MCF 10A (cell line): ENCODE results near the gene GADL1. TPM values are rescaled to one million over a fixed set of nuclear protein-coding genes. Genes with fewer than 3 reads are reported as not detected.
A peak's percentile ranks its signal among the peaks of the same experiment; 100 is the strongest.

ENCODE experiments used
- BruUV-seq: library from RNA; stranded (reverse); fragments of 400-500 nt; replicated peaks from 2 replicates; lab custom pipeline; 2021; lab: Mats Ljungman, UMichigan
- CTCF ChIA-PET: fragments of 300-600 bp; sonication (Branson Sonifier 250); formaldehyde crosslinking; extraction: SDS; loops from one replicate; lab custom pipeline; 2021; ENCODE audit warnings: antibody characterized with exemption, inconsistent platforms; lab: Yijun Ruan, JAX
- POLR2A ChIA-PET: fragments of 300-600, 350-650 bp; sonication (Branson Sonifier 250); formaldehyde crosslinking; extraction: SDS; loops from one replicate; lab custom pipeline; 2020; ENCODE audit warnings: antibody characterized with exemption, inconsistent platforms; lab: Yijun Ruan, JAX
- DNase-seq: peaks from one replicate; pipeline ENCODE4 v3.0.0-alpha.2; 2018; ENCODE audit not compliant: unreplicated experiment
- H3K27ac Mint-ChIP-seq: one replicate; pipeline ENCODE4 v1.8.0; 2022; ENCODE audit warnings: mild to moderate bottlenecking, low read depth, mixed read lengths; ENCODE audit not compliant: unreplicated experiment
- H3K27me3 Mint-ChIP-seq: one replicate; pipeline ENCODE4 v1.8.0; 2022; ENCODE audit warnings: mixed read lengths; ENCODE audit not compliant: insufficient read depth, unreplicated experiment
- H3K36me3 Mint-ChIP-seq: one replicate; pipeline ENCODE4 v1.8.0; 2022; ENCODE audit warnings: mild to moderate bottlenecking, moderate library complexity, mixed read lengths; ENCODE audit not compliant: insufficient read depth, unreplicated experiment
- H3K4me1 Mint-ChIP-seq: one replicate; pipeline ENCODE4 v1.8.0; 2022; ENCODE audit warnings: mixed read lengths; ENCODE audit not compliant: insufficient read depth, unreplicated experiment
- H3K4me3 Mint-ChIP-seq: one replicate; pipeline ENCODE4 v1.8.0; 2022; ENCODE audit warnings: mild to moderate bottlenecking, moderate library complexity, mixed read lengths; ENCODE audit not compliant: unreplicated experiment
- H3K9me3 Mint-ChIP-seq: one replicate; pipeline ENCODE4 v1.8.0; 2022; ENCODE audit warnings: mixed read lengths; ENCODE audit not compliant: unreplicated experiment
- CTCF ChIP-seq: fragments of 200-600 bp; IDR thresholded peaks from one replicate; pipeline ENCODE4 v1.8.0; 2022; ENCODE audit warnings: antibody characterized with exemption, mild to moderate bottlenecking; ENCODE audit not compliant: unreplicated experiment
- intact Hi-C: fragments of 100-400 bp; cut with micrococcal nuclease; formaldehyde crosslinking; loops from 2 replicates; pipeline ENCODE4 v1.14.1; 2022
- total RNA-seq: library from RNA; stranded (reverse); gene quantifications from 2 replicates; pipeline ENCODE4 v1.2.3, GENCODE V29; 2022

GADL1 gene
- total RNA-seq, 1 experiment from 2014 or later = not detected

DNA sequence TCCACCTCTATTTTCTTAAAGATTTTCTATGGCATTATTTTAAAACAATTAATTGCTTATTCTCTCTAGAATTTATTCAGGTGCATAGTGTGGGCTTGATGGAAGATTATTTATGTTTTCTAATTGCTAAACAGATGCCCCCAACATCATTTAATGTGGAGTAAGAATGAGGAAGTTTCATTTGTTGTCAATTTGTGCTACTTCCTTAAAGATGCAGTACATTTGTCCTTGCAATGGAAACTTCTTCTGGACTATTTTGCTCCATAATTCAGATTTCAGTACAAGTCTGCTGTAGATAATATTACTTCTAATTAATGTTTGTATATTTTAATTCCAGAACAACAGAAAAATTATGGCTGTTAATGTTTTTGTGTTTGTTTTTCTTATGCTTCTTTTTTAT lies 183.3 kb downstream of the GADL1 start:
- BruUV-seq = no TSS peak
- Mint-ChIP-seq H3K36me3 (no peaks in the 10 kb centered on the region), H3K27me3 (no peaks in the 10 kb centered on the region), H3K4me3 (no peak overlapping the region), H3K4me1 (peaks cover 5% of the 10 kb centered on the region), H3K27ac (no peak overlapping the region), H3K9me3 (peaks cover 6% of the 10 kb centered on the region)
- ChIA-PET CTCF (no interaction called here), POLR2A (no interaction called here)
- no peak for DNase-seq
- intact Hi-C loops = no loop called here
- TF ChIP-seq CTCF = no peak

GRCh38 chr3:30710017-30710416 lies 184.4 kb downstream of the GADL1 start:
- ChIA-PET CTCF (no interaction called here), POLR2A (no interaction called here)
- no peaks in the 10 kb centered on the region for H3K36me3 Mint-ChIP-seq
- no peak for DNase-seq
- TF ChIP-seq CTCF = no peak
- H3K27ac Mint-ChIP-seq = no peak overlapping the region
- peaks cover 6% of the 10 kb centered on the region for H3K9me3 Mint-ChIP-seq
- no peaks in the 10 kb centered on the region for H3K27me3 Mint-ChIP-seq
- peaks cover 5% of the 10 kb centered on the region for H3K4me1 Mint-ChIP-seq
- intact Hi-C loops = no loop called here
- no peak overlapping the region for H3K4me3 Mint-ChIP-seq
- BruUV-seq = no TSS peak

DNA sequence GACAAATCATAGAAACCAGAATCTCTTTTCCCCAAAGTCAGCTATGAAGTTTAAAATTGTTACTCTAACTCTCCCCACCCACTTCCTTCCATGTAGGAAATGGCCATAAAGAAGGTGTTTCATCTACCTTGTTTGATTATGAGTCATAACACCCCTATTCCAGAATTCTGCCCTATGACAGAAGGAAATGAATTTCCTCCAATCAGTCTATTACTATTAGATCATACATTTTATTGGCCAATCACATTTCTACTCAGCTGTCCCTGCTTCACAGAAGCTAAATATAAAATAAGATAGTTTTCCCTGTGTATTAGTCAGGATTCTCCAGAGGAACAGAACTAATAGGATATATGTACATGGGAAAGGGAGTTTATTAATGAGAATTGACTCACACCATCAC lies 186.0 kb downstream of the GADL1 start:
- no peak for DNase-seq
- CTCF ChIA-PET = interaction anchor here (0.6 kb wide), 1 partner anchor 15 kb away, joined by 4 read pairs; no protein-coding TSS in a partner anchor
- TF ChIP-seq CTCF = no peak
- H3K27me3 Mint-ChIP-seq = no peaks in the 10 kb centered on the region
- H3K36me3 Mint-ChIP-seq = peaks cover 3% of the 10 kb centered on the region
- H3K4me3 Mint-ChIP-seq = no peak overlapping the region
- POLR2A ChIA-PET = interaction anchor here (1.4 kb wide), 1 partner anchor 9 kb away, joined by 3 read pairs; no protein-coding TSS in a partner anchor
- H3K4me1 Mint-ChIP-seq = peaks cover 5% of the 10 kb centered on the region
- intact Hi-C loops = no loop called here
- peak overlapping the region; percentile 33 for H3K27ac Mint-ChIP-seq
- H3K9me3 Mint-ChIP-seq = peaks cover 6% of the 10 kb centered on the region
- no TSS peak for BruUV-seq

DNA sequence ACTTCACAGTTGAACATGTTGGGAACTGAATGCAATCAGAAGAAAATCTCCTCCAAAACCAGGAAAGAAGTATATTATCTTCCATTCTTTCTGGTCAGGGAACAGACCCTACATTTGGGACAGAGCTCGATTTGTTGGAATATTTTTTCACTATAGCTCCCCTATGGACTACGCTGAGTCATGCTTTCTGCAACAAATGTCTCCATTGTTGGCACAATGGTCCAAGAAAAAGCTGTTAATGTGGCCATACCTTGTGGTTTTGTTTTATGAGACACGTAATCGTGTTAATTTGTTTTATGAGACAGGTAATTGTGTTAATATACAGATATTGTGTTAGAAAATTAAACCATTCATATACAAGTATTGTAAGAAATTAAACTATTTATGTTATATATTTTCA lies 186.6 kb downstream of the GADL1 start:
- H3K4me1 Mint-ChIP-seq = peaks cover 5% of the 10 kb centered on the region
- no peaks in the 10 kb centered on the region for H3K27me3 Mint-ChIP-seq
- BruUV-seq = no TSS peak
- CTCF ChIA-PET = no interaction called here
- peak overlapping the region; percentile 33 for H3K27ac Mint-ChIP-seq
- intact Hi-C loops = no loop called here
- POLR2A ChIA-PET = interaction anchor here (1.4 kb wide), 1 partner anchor 10 kb away, joined by 3 read pairs; no protein-coding TSS in a partner anchor
- peaks cover 10% of the 10 kb centered on the region for H3K36me3 Mint-ChIP-seq
- no peak for TF ChIP-seq CTCF
- H3K9me3 Mint-ChIP-seq = peaks cover 6% of the 10 kb centered on the region
- peak; percentile 31 for DNase-seq
- H3K4me3 Mint-ChIP-seq = no peak overlapping the region
